Peyer's patch (tissue), 4 donors: ENCODE data around the gene SLC9A7. TPM values are rescaled to one million over a fixed set of nuclear protein-coding genes. Genes with fewer than 3 reads are reported as not detected.
"Not testable (repeated sequence)": the region's sequence is repeated elsewhere in the genome, so short reads cannot be mapped to it uniquely, and the experiment has no call there.

ENCODE experiments used
- DNase-seq, 3 donors: peaks; one replicate each; pipeline ENCODE4 v3.0.0-alpha.2; 2017 to 2019
- H3K27ac ChIP-seq, 4 donors: fragments of 200-600 bp; sonication (generic); one replicate each; pipeline ENCODE4 v1.5.1; 2016 to 2019
- H3K27me3 ChIP-seq, 2 donors: fragments of 200-600 bp; sonication (generic); one replicate each; pipeline ENCODE4 v1.5.1; 2019
- H3K36me3 ChIP-seq, 3 donors: fragments of 200-600 bp; sonication (generic); one replicate each; pipeline ENCODE4 v1.5.1; 2016 to 2019
- H3K4me1 ChIP-seq, 4 donors: fragments of 200-600 bp; sonication (generic); one replicate each; pipeline ENCODE4 v1.5.1; 2016 to 2019
- H3K4me3 ChIP-seq, 4 donors: fragments of 200-600 bp; sonication (generic); 1 replicate in 3 of 4; 2 replicates in 1 of 4; pipeline ENCODE4 v1.5.1; 2016 to 2019; ENCODE audit warnings: mild to moderate bottlenecking in 1 of 4
- H3K9me3 ChIP-seq, 4 donors: fragments of 200-600 bp; sonication (generic); one replicate each; pipeline ENCODE4 v1.5.1; 2016 to 2019; ENCODE audit warnings: mild to moderate bottlenecking in 1 of 4
- CTCF ChIP-seq, 6 experiments: fragments of 450-650 bp in 4 of 6; fragments of 200-600 bp in 2 of 6; sonication (generic) in 1 of 6; IDR thresholded peaks; one replicate each; pipeline ENCODE4 v1.5.1; 2017 to 2019; ENCODE audit warnings: antibody characterized with exemption in 6 of 6, mild to moderate bottlenecking in 3 of 6, moderate library complexity in 1 of 6
- POLR2A ChIP-seq, 2 donors: fragments of 450-650 bp; IDR thresholded peaks; one replicate each; pipeline ENCODE4 v1.5.1; 2017; ENCODE audit warnings: antibody characterized with exemption in 2 of 2, mild to moderate bottlenecking in 2 of 2, moderate library complexity in 2 of 2
- total RNA-seq, 4 donors: library from RNA; depleted of rRNA; stranded (reverse); fragments of >200 nt; gene quantifications; one replicate each; pipeline ENCODE4 v1.1.0, GENCODE V29; 2016

The SLC9A7 gene
- total RNA-seq, 4 donors from 2014 or later = 0.35 to 9.1 (median 2.2) TPM

GRCh38 chrX:46733226-46733625 is 25.7 kb downstream of the SLC9A7 start:
- DNase-seq = no peak
- H3K4me3 ChIP-seq = no peak overlapping the region
- no peaks in the 10 kb centered on the region for H3K9me3 ChIP-seq
- H3K4me1 ChIP-seq = no peaks in the 10 kb centered on the region
- H3K27ac ChIP-seq = no peak overlapping the region
- TF ChIP-seq POLR2A (IDR thresholded peaks at IDR 0.05) (no peak), CTCF (IDR thresholded peaks at IDR 0.05) (no peak)
- no peaks in the 10 kb centered on the region for H3K36me3 ChIP-seq
- H3K27me3 ChIP-seq = no peaks in the 10 kb centered on the region

- Histone ChIP-seq H3K9me3 (no peaks in the 10 kb centered on the region), H3K4me1 (no peaks in the 10 kb centered on the region), H3K27ac (no peak overlapping the region), H3K36me3 (no peaks in the 10 kb centered on the region), H3K4me3 (no peak overlapping the region), H3K27me3 (no peaks in the 10 kb centered on the region)
- no peak for TF ChIP-seq CTCF (IDR thresholded peaks at IDR 0.05)
- no peak for TF ChIP-seq POLR2A (IDR thresholded peaks at IDR 0.05)
- no peak for DNase-seq
These were observed 28.2 kb downstream of the SLC9A7 start for GRCh38 chrX:46730765-46731164.

- no peaks in the 10 kb centered on the region for H3K27me3 ChIP-seq
- H3K36me3 ChIP-seq = no peaks in the 10 kb centered on the region
- no peaks in the 10 kb centered on the region for H3K9me3 ChIP-seq
- no peaks in the 10 kb centered on the region for H3K4me1 ChIP-seq
- no peak overlapping the region for H3K27ac ChIP-seq
- DNase-seq = no peak
- no peak overlapping the region for H3K4me3 ChIP-seq
- TF ChIP-seq CTCF (IDR thresholded peaks at IDR 0.05) (no peak), POLR2A (IDR thresholded peaks at IDR 0.05) (no peak)
These were observed 31.5 kb downstream of the SLC9A7 start for GRCh38 chrX:46727441-46727840.

GRCh38 chrX:46723569-46723927 is 35.4 kb downstream of the SLC9A7 start:
- not testable (repeated sequence) for H3K27ac ChIP-seq, H3K4me3 ChIP-seq, DNase-seq, H3K9me3 ChIP-seq, H3K4me1 ChIP-seq, H3K36me3 ChIP-seq, H3K27me3 ChIP-seq

GRCh38 chrX:46722742-46723568 is 36.0 kb downstream of the SLC9A7 start:
- no peaks in the 10 kb centered on the region for H3K27me3 ChIP-seq
- H3K4me1 ChIP-seq = no peaks in the 10 kb centered on the region
- no peak for TF ChIP-seq POLR2A (IDR thresholded peaks at IDR 0.05)
- H3K4me3 ChIP-seq = no peak overlapping the region
- no peak for DNase-seq
- no peaks in the 10 kb centered on the region for H3K36me3 ChIP-seq
- H3K27ac ChIP-seq = no peak overlapping the region
- no peaks in the 10 kb centered on the region for H3K9me3 ChIP-seq

- DNase-seq = no peak
- TF ChIP-seq POLR2A (IDR thresholded peaks at IDR 0.05) = no peak
- TF ChIP-seq CTCF (IDR thresholded peaks at IDR 0.05) = no peak
- no peaks in the 10 kb centered on the region for H3K27me3 ChIP-seq
- no peak overlapping the region for H3K4me3 ChIP-seq
- H3K27ac ChIP-seq = no peak overlapping the region
- no peaks in the 10 kb centered on the region for H3K9me3 ChIP-seq
- H3K4me1 ChIP-seq = no peaks in the 10 kb centered on the region
- no peaks in the 10 kb centered on the region for H3K36me3 ChIP-seq
These were observed 42.1 kb downstream of the SLC9A7 start for GRCh38 chrX:46716796-46717195.

- no peak overlapping the region for H3K27ac ChIP-seq
- no peak overlapping the region for H3K4me3 ChIP-seq
- no peaks in the 10 kb centered on the region for H3K36me3 ChIP-seq
- peaks cover 0 to under 1% (median 0%) of the 10 kb centered on the region in 4 donors for H3K4me1 ChIP-seq
- no peaks in the 10 kb centered on the region for H3K9me3 ChIP-seq
- no peaks in the 10 kb centered on the region for H3K27me3 ChIP-seq
- DNase-seq = no peak
- TF ChIP-seq POLR2A (IDR thresholded peaks at IDR 0.05) (no peak), CTCF (IDR thresholded peaks at IDR 0.05) (no peak)
These were observed 42.9 kb downstream of the SLC9A7 start for GRCh38 chrX:46715997-46716396.
